Measurements from ENCODE around the gene KRTAP3-2.

DNA sequence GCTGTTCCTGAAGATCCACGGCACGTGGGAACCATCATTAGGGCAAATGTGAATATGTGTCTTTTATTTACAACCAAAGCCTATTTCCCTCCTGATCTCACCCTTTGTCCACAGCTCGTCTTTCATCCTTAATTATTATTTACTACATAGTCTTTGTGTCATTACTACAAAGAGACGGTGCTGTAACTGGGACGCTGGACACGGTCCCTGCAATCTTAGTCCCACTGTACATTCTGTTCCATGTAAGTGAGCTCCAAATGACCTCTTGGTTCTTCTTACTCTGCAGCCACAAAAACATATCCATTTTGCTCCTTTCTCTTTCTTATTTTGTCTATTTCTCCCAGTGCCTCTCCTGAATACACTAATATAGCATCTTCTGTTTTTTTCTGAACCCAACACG is 49.5 kb downstream of the KRTAP3-2 start:
- TF ChIP-seq, protein P1, sequence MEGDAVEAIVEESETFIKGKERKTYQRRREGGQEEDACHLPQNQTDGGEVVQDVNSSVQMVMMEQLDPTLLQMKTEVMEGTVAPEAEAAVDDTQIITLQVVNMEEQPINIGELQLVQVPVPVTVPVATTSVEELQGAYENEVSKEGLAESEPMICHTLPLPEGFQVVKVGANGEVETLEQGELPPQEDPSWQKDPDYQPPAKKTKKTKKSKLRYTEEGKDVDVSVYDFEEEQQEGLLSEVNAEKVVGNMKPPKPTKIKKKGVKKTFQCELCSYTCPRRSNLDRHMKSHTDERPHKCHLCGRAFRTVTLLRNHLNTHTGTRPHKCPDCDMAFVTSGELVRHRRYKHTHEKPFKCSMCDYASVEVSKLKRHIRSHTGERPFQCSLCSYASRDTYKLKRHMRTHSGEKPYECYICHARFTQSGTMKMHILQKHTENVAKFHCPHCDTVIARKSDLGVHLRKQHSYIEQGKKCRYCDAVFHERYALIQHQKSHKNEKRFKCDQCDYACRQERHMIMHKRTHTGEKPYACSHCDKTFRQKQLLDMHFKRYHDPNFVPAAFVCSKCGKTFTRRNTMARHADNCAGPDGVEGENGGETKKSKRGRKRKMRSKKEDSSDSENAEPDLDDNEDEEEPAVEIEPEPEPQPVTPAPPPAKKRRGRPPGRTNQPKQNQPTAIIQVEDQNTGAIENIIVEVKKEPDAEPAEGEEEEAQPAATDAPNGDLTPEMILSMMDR (IDR thresholded peaks at IDR 0.05; ENCODE audit: poor library complexity, severe bottlenecking): no peak
- TF ChIP-seq RAD21 (conservative IDR thresholded peaks at IDR 0.05): no peak
- no peak for TF ChIP-seq POLR2AphosphoS5 (IDR thresholded peaks at IDR 0.05)
- TF ChIP-seq EP300 (conservative IDR thresholded peaks at IDR 0.05; ENCODE audit: poor library complexity, severe bottlenecking): no peak
